GM21723 (cell line): ENCODE measurements around the gene ZBTB44.
"Not testable (repeated sequence)": the region's sequence is repeated elsewhere in the genome, so short reads cannot be mapped to it uniquely, and the experiment has no call there.

Experiments used
- ATAC-seq: cut with Tn5 transposase; IDR thresholded peaks from one replicate; pipeline ENCODE4 v1.9.1; 2021; ENCODE audit warnings: mild to moderate bottlenecking, moderate library complexity; ENCODE audit not compliant: unreplicated experiment

The ZBTB44 gene, protein sequence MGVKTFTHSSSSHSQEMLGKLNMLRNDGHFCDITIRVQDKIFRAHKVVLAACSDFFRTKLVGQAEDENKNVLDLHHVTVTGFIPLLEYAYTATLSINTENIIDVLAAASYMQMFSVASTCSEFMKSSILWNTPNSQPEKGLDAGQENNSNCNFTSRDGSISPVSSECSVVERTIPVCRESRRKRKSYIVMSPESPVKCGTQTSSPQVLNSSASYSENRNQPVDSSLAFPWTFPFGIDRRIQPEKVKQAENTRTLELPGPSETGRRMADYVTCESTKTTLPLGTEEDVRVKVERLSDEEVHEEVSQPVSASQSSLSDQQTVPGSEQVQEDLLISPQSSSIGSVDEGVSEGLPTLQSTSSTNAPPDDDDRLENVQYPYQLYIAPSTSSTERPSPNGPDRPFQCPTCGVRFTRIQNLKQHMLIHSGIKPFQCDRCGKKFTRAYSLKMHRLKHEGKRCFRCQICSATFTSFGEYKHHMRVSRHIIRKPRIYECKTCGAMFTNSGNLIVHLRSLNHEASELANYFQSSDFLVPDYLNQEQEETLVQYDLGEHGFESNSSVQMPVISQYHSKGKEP

DNA sequence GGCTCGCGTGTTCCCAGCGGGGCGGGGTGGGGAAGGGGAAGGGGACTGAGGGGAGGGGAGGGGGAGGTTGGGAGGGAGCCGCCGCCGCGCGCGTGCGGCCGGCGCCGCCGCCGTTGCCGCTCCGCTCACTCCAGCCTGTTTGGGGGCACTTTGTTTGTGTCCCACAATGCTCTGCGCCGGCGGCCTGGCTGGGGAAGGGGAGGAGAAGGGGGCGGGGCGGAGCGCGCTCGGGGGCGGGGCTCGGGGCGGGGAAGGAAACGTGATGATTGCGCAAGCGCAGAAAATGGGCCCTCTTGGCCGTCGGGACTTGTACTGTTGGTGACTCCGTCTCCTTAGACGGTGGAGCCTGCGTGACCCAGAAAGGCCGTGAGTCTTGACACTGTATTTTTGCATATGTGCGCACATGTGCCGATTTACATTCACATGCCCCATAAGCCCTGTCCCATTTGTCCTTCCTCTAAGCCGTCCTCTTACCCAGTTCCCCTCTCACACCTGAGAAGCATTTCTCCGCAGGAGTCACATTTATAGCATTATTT is at the start of gene ZBTB44:
TSS of gene ZBTB44 (minus strand) at position 168 of the 536 bp plus-strand sequence. CDS start 53,044 bp downstream, outside the sequence.
- ATAC-seq: peak; percentile 66

DNA sequence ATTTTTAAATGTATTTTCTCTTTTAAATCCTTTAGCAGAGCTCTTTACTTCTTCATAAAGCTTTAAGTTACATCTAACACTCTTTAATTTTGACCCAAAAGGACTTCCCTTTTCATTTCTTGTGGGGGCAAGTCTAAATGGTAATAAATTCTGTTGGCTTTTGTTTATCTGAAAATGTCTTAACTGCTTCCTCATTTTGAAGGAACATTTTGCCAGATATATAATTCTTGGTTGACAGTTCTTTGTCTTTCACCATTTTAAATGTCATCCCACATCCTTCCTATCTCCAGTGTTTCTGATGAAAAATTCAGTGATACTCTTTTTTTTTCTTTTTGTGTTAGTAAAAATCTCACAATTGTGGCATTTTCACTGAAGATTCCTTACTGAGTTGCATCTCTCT is 44.7 kb upstream of the ZBTB44 start:
- no peak for ATAC-seq

DNA sequence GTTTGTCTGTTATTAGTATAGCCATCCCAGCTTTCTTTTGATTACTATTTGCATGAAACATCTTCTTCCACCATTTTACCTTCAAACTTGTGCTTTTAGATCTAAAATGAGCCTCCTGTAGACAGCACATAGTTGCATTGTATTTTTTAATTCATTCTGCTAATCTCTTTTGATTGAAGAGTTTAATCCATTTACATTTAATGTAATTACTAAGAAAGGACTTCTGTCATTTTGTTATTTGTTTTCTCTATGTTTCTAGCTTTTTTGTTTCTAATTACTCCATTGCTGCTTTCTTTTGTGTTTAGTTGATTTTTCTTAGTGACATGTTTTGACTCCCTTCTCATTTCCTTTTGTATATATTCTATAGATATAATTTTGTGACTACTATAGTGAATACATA is 43.7 kb upstream of the ZBTB44 start:
- no peak for ATAC-seq

DNA sequence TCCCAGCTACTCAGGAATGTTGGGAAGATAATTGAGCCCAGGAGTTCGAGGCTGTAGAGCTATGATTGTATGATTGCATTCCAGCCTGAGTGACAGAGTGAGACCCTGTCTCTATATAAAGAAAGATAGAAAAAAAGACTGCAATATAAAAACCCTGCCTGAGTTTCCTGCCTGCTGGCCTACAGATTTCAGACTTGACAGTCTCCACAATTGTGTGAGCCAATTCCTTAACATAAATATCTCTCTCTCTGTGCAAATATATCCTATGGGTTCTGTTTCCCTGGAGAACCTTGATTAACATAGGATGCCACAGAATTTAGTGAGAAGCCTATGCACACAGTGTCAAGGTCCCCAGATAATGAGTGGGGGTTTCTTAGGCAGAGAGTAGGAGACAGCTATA is 32.5 kb upstream of the ZBTB44 start:
- no peak for ATAC-seq

DNA sequence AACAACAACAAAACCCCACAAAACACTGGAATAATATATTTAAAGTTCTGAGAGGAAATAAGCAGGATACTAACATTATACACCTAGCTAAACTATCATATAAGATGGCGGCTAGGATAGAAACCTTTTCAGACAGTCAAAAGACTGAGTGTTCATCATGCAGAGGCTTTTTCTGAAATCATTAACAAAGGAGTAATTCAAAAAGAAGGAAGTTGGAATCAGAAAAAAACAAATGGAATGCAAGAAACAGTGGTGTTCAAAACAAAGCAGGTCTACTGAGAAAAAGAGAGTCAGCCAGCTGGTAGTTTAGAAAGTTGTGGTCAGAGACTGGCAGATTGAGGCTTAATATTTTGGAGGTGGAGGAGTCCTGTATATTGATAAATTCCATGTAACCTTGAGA is 30.1 kb upstream of the ZBTB44 start:
- ATAC-seq: no peak

DNA sequence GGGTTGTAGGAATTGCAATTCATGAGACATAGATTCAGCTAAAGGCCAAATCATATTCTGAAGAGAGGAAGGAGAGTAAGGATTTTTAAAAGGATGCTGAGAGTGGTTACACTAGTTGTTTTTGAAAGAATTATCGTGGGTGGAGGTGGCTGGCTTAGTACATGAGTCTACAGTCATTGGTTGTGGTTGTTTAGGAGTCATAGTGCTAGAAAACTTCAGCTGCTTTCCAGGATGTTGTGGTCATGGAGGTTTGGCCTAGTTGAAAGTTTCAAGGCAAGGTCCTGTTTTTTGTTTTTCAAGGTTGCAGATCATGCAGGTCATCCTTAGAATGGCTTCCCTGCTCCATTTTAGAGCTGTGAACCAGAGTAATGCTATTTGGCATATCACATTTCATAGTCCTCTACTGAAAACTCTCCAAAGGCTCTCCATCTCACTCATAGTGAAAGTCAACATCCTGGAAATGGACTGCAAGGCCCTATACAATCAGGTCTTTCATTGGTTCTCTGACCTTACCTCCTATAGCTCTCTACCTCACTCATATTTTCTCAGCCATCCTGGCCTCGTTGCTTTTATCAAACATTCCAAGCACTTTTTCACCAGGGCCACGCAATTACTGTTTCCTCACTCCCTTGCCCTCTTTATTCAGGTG is 26.1 kb upstream of the ZBTB44 start:
- no peak for ATAC-seq

DNA sequence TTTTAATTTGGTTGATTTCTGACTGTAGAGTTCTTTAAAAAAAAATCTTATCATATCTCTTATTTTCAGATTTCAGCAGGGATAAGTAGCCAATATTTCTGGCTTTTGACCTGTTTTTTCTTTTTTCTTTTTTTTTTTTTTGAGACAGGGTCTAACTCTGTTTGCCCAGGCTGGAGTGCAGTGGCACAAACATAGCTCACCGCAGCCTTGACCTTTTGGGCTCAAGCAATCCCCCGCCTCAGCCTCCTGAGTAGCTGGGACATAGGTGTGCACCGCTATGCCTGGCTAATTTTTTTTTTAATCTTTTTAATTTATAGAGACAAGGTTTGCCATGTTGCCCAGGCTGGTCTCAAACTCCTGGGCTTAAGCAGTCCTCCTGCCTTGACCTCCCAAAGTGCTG is 23.9 kb upstream of the ZBTB44 start:
- no peak for ATAC-seq

DNA sequence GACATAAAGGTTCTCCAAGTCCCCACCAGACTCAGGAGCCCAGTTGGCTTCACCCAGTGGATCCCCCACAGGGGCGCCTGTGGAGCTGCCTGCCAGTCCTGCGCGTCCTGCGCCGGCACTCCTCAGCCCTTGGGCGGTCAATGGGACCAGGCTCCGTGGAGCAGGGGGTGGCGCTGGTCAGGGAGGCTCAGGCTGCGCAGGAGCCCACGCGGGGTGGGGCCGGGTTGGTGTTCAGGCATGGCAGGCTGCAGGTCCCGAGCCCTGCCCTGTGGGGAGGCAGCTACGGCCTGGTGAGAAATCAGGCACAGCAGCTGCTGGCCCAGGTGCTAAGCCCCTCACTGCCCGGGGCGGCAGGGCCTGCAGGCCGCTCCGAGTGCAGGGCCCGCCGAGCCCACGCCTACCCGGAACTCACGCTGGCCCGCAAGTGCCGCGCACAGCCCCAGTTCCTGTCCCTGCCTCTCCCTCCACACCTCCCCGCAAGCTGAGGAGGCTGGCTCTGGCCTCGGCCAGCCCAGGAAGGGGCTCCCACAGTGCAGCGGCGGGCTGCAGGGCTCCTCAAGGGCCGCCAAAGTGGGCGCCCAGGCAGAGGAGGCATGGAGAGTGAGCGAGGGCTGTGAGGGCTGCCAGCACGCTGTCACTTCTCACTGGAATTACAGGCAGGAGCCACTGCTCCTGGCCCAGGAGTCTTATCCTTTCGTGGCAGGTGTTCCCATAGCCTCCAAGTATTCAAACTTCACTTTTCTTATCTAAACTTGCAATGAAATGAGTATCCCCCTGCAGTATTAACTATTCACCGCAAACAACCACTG is 22.8 kb upstream of the ZBTB44 start:
- ATAC-seq: no peak

DNA sequence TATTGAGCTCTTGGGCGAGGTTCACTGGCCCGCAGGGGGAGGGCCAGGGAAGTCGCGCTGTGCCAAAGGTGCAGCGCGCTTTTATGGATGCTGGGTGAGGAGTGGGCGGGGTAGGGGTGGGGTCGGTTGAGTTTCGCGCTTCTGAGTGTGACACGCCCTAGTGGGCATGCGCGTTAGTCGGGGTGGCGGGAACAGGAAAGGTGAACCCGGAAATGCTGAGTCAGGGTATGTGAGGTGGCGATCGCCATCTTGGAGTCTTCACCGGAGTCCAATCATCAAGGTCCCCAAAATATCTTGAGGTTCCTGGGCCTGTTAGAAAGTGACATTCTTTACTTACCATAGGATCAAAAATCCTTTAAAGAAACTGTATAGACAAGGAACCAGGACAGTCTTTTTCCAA is 16.7 kb upstream of the ZBTB44 start:
- ATAC-seq: not testable (repeated sequence)

DNA sequence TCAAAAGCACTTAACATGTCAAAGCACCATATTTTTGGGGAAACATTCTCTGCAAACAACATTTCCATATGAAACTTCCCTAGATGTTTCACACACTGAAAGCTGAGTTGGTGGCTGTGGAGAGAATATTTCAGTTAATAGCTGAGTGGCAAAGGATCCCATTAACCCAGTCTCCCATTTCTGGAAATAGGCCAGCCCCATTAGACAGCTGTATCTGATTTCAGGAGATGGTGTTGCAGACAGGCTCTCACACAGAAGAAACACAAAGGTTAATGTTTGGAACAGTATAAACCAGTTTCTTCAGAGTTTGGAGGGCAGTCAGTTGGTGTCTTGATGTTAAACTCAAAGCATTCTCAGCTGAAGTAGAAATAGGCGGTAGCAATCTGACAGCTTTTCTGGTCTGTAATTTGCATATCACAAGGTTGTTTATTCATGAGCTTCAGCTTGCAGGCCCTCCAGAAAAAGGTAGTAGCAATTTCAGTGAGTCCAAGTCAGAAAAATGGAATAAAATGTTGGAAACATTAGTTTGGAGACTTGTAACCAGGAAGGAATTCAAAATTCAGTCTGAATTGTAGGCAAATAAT is 15.5 kb upstream of the ZBTB44 start:
- ATAC-seq: no peak

DNA sequence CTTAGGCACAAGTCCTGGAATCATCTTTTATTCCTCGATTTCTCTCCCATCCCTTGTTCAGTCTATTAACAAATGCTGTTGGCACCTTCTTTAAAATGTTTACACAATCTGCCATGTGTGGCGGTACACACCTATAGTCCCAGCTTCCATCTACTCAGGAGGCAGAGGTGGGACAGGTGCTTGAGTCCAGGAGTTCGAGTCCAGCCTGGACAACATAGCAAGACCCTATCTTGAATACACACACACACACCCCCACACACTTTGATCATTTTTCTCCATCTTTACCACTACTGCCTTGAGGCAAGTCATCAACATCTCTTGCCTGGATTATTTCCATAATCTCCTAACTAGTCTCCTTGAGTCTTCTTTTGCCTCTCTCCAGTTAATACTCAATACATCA is 13.7 kb upstream of the ZBTB44 start:
- no peak for ATAC-seq

DNA sequence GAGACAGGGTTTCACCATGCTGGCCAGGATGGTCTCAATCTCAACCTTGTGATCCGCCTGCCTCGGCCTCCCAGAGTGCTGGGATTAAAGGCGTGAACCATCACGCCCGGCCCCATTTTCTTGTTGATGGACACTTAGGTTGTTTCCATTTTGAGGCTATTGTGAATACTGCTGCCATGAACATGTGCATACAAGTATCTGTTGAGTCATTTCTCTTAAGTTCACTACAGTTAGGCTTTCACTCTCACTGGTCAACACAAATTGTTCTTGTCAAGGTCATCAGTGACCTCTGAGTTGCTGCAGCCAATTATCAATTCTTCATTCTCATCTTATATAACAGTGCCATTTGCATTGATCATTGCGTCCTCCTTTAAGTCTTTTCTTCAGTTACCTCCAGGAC is 13.0 kb upstream of the ZBTB44 start:
- no peak for ATAC-seq

DNA sequence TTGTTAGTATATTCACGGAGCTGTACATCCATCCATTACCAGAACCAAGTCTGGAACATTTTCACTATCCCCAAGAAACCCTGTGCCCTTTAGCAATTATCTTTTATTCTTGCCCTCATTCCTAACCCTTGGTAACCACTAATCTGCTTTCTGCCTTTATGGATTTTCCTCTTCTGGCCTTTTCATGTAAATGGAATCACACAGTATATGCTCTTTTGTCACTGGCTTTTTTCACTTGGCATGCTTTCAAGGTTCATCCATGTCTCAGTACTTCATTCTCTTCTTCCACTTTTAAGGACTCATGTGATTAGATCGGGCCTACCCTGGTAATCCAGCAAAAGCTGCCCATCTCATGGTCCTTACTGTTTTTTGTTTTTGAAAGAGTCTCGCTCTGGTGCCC is 11.0 kb upstream of the ZBTB44 start:
- no peak for ATAC-seq

DNA sequence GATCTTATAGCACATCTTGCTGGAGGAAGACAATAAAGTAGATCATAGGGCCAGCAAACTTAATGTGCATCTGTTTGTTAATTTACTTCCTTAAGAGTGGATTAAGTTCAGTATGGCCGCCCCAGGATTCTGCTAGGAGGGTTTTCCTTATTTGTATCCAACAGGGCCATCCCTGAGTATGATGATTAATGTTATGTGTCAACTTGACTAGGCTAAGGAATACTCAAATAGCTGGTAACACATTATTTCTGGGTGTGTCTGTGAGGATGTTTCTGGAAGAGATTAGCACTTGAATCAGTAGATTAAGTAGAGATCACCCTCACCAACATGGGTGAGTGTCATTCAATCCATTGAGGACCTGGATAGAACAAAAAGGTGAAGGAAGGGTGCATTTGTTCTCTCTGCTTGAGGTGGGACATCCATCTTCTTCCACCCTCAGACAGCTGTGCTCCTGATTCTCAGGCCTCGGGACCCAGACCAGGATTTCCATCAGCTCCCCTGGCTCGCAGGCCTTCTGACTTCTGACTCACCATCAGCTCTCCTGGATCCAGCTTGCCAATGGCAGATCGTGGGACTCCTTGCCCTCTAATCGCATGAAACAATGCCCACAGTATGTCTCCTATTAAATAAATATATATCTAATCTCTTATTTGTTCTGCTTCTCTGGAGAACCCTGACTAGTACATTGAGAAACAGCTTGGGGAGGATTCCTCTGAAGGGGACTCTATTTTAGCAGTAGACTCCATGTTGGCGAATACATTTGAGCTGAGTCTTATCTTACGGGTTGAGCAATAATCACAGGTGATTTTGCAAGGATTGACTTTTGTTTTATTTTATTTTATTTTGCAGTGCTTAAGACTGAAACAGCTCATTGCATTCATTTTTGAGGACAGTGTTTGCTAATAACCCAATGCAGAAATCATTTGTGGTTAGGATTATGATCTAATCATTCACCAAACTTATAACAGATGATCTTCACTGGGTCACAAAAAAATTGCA is 9.0 kb upstream of the ZBTB44 start:
- no peak for ATAC-seq

DNA sequence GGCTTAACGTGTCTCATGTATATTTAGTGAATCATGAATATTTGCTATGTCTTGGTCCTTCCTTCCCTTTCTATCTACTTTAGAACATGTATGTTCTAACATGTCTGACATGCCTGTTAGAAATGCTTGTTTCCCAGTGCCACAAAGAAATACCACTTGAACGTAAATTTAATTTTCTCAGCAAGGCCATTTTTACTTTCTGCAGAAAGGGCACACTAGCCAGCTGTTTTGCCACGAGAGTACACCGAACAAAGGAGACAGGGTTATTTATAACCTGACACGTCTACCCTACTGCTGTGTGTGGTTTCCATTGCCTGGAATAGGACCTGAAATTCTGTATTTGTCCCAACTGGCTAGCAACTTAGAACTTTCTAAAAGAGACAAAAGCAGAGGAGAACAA is 7.4 kb upstream of the ZBTB44 start:
- no peak for ATAC-seq

DNA sequence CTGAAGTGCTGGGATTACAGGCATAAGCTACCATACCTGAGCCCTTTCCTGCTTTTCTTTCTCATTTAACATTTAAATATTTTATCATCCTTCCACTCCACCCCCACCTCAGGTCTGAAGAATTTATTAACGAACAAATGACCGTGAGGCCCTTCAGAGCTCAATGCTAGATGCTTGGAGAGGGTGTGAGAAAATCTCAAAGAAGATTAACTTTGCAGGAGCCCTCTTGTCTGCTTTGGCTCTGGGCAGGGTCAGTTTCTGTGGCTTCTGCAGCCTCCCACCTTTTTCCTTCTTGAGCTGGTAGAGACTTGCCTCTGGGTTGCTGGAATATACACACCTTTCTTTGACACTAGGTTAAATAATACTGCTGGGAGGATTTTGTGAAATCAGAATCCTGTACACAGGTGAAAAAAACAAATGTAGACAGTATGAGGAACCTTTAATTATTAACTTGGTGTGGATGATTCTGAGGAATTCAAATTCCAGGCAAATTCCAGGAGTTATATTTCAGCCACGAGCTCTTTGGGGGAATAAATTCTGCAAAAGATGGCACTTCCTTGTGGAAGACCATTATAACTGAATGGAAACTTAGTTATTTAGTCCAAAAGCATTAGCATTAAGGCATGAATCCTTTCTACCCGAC is 3.4 kb upstream of the ZBTB44 start:
- ATAC-seq: no peak

DNA sequence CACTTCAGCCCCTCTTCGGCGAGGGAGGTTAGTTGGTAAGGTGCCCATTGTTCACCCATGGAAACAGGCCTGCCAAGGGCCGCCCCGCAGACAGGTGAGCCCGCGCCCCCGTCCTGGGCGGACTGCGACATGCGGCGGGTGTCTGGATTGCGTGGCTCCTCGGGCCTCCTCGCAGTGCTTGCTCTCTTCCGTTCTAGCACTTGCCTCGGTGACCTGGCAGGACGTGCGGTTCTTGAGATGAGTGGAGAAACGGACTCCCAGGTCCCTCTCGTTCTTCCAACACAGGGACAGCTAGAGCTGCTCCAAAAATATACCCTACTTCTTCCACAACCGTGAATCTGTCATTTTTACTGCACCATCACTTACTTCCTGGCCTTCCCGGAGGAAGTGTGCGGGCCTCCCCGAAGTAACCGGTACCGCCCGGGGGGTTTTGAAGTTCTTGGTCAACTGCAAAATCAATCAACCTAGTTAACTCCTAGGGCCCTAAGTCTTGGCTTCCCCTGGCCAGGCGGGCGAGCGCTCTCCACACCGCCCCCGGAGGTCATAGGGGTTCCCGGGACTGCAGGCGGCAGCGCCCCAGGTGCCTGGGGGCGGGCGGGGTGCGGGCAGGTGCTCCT is 745 bp upstream of the ZBTB44 start:
- ATAC-seq: peak; percentile 30

DNA sequence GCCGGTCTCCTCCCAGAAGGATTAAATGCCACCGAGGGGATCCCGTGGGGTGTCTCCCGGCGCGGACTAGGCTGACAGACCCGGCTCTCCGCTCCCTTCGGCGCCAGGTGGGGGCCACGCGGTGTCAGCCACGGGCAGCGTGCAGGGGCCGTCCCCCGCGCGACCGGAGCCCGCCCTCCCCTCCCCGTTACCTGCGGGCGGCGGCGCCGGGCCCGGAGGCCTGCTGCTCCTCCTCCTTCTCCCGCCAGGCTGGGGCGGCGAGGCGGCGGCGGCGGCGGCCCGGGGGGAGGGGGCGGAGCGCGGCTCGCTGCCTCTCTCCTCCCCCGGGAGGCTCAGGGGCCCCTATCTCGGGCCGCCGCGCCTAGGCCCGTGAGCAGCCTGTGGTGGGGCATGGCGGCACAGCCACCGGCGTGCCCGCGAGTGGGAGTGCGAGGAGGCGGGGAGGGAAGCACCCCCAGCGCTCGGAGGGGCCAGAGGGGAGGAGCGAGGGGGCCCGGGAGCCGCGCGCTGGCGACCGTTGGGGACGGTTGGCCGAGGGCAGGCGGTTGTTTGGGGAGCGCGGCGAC is 450 bp downstream of the ZBTB44 start:
- ATAC-seq: peak; percentile 64
